Measurements from ENCODE around the gene NANS. TPM values are rescaled to one million over a fixed set of nuclear protein-coding genes. Genes with fewer than 3 reads are reported as not detected.

Gene NANS
- total RNA-seq, 1 experiment from 2014 or later = 40.4 TPM

GRCh38 chr9:98046180-98046543 is 10.4 kb upstream of the NANS start:
- no peak overlapping the region for H3K27ac ChIP-seq (ENCODE audit: insufficient read length, low read depth, low read length)
- no peaks in the 10 kb centered on the region for H3K79me2 ChIP-seq (ENCODE audit: insufficient read depth, low read length)
- no peaks in the 10 kb centered on the region; the same call in 1 of the 2 replicates for H3K4me1 ChIP-seq (ENCODE audit: insufficient read depth, low read length)
- Mint-ChIP-seq H3K27me3 (ENCODE audit: low read depth) (peaks cover 5% of the 10 kb centered on the region; the same call in 1 of the 2 replicates), H3K27ac (no peak overlapping the region), H3K9me3 (no peaks in the 10 kb centered on the region), H3K4me3 (no peak overlapping the region), H3K36me3 (ENCODE audit: insufficient read depth in 1 of 3, low read depth in 3 of 3) (no peaks in the 10 kb centered on the region), H3K4me1 (no peaks in the 10 kb centered on the region)
- no peak overlapping the region for H2BK5ac ChIP-seq (ENCODE audit: insufficient read length, low read length)
- no peak overlapping the region for H4K91ac ChIP-seq (ENCODE audit: insufficient read length, low read depth, low read length)
- H3K27me3 ChIP-seq (ENCODE audit: insufficient read depth, low read length) = no peaks in the 10 kb centered on the region
- no peak overlapping the region for H3K23ac ChIP-seq (ENCODE audit: insufficient read length, low read depth, low read length)
- no peak overlapping the region for H3T11ph ChIP-seq (ENCODE audit: low read length)
- no peak for TF ChIP-seq CTCF (conservative IDR thresholded peaks at IDR 0.05)
- no peak overlapping the region for H3K56ac ChIP-seq (ENCODE audit: insufficient read length, low read depth, low read length)
- H2BK15ac ChIP-seq (ENCODE audit: low read depth, low read length) = no peak overlapping the region
- no peaks in the 10 kb centered on the region for H3K79me1 ChIP-seq (ENCODE audit: insufficient read depth, low read depth, low read length, poor library complexity, severe bottlenecking)
- no peak for DNase-seq
- H4K5ac ChIP-seq (ENCODE audit: insufficient read length, low read depth, low read length) = no peak overlapping the region
- H3K9ac ChIP-seq (ENCODE audit: extremely low read depth, insufficient read length, low read length) = no peak overlapping the region
- H3K14ac ChIP-seq (ENCODE audit: insufficient read depth, low read length) = no peak overlapping the region
- no peaks in the 10 kb centered on the region for H3K23me2 ChIP-seq (ENCODE audit: insufficient read length, low read depth, low read length, poor library complexity, severe bottlenecking)
- no peak overlapping the region for H4K8ac ChIP-seq (replicated peaks; ENCODE audit: insufficient read length, low read depth, low read length)
- no peak overlapping the region for H2AK5ac ChIP-seq (ENCODE audit: insufficient read length, low read length)
- no peak overlapping the region for H2BK12ac ChIP-seq (ENCODE audit: insufficient read length, low read depth, low read length)
- H4K20me1 ChIP-seq (ENCODE audit: control insufficient read depth, insufficient read depth, insufficient read length) = no peaks in the 10 kb centered on the region
- no peak overlapping the region for H2AFZ ChIP-seq (ENCODE audit: low read length)
- H3K4me2 ChIP-seq (ENCODE audit: insufficient read depth, insufficient read length, low read length) = no peak overlapping the region
- H2BK20ac ChIP-seq (ENCODE audit: low read depth, low read length, poor library complexity, severe bottlenecking) = no peak overlapping the region
- H3K4ac ChIP-seq (ENCODE audit: low read depth, low read length) = no peak overlapping the region
- no peak overlapping the region for H3K18ac ChIP-seq (ENCODE audit: insufficient read length, low read depth, low read length)
- no CpG with 5 or more reads among the region's 9 CpGs for WGBS (ENCODE audit: extremely low coverage, insufficient read length, low lambda C conversion rate)
- H2BK120ac ChIP-seq (ENCODE audit: low read depth, low read length, poor library complexity, severe bottlenecking) = no peak overlapping the region
- H3K9me3 ChIP-seq (ENCODE audit: control insufficient read depth, low read depth, low read length) = no peaks in the 10 kb centered on the region
